CD8-positive, alpha-beta memory T cell (primary cell): ENCODE results near the gene SETD4. TPM values are rescaled to one million over a fixed set of nuclear protein-coding genes. Genes with fewer than 3 reads are reported as not detected.

Experiments used
- CTCF ChIA-PET: fragments of 350-600 bp; sonication (Branson Sonifier 250); formaldehyde crosslinking; loops from one replicate; lab custom pipeline; 2021; ENCODE audit warnings: antibody characterized with exemption; lab: Charles Lee
- POLR2A ChIA-PET: fragments of 350-600 bp; sonication (Branson Sonifier 250); formaldehyde crosslinking; loops from one replicate; lab custom pipeline; 2021; ENCODE audit warnings: antibody characterized with exemption; lab: Charles Lee
- DNase-seq, 5 donors: peaks; one replicate each; pipeline versions ENCODE4 v3.0.0 to v3.0.0-alpha.2; 2020 to 2022; ENCODE audit warnings: mixed read lengths in 1 of 5
- H3K27ac ChIP-seq: one replicate; pipeline ENCODE4 v1.7.0; 2013; ENCODE audit warnings: low read depth, mild to moderate bottlenecking, low read length, moderate library complexity
- H3K27me3 ChIP-seq: 2 replicates; pipeline ENCODE4 v1.7.0; 2013; ENCODE audit warnings: low read length, mild to moderate bottlenecking; ENCODE audit not compliant: insufficient read depth, poor library complexity, severe bottlenecking
- H3K36me3 ChIP-seq: 2 replicates; pipeline ENCODE4 v1.7.0; 2013; ENCODE audit warnings: mild to moderate bottlenecking, low read length, moderate library complexity; ENCODE audit not compliant: insufficient read depth
- H3K4me1 ChIP-seq: 2 replicates; pipeline ENCODE4 v1.7.0; 2013; ENCODE audit warnings: mild to moderate bottlenecking, low read length, moderate library complexity; ENCODE audit not compliant: insufficient read depth
- H3K4me3 ChIP-seq: 2 replicates; pipeline ENCODE4 v1.7.0; 2013; ENCODE audit warnings: mild to moderate bottlenecking, low read length
- H3K9me3 ChIP-seq: 2 replicates; pipeline ENCODE4 v1.7.0; 2013; ENCODE audit warnings: mild to moderate bottlenecking, low read length
- H3K27ac Mint-ChIP-seq, 8 donors: one replicate each; pipeline ENCODE4 v1.8.0; 2020 to 2021; ENCODE audit warnings: mixed read lengths in 8 of 8, mild to moderate bottlenecking in 6 of 8, inconsistent platforms in 3 of 8, moderate library complexity in 3 of 8
- H3K27me3 Mint-ChIP-seq, 2 donors: one replicate each; pipeline ENCODE4 v1.8.0; 2020 to 2021; ENCODE audit warnings: mixed read lengths in 2 of 2, mild to moderate bottlenecking in 1 of 2, moderate library complexity in 1 of 2
- H3K36me3 Mint-ChIP-seq, 3 donors: one replicate each; pipeline ENCODE4 v1.8.0; 2020 to 2021; ENCODE audit warnings: mixed read lengths in 3 of 3, inconsistent platforms in 1 of 3, mild to moderate bottlenecking in 1 of 3
- H3K4me1 Mint-ChIP-seq, 3 donors: one replicate each; pipeline ENCODE4 v1.8.0; 2020 to 2021; ENCODE audit warnings: mixed read lengths in 3 of 3, inconsistent platforms in 1 of 3, mild to moderate bottlenecking in 1 of 3
- H3K4me3 Mint-ChIP-seq, 7 donors: one replicate each; pipeline ENCODE4 v1.8.0; 2020 to 2021; ENCODE audit warnings: mixed read lengths in 7 of 7, mild to moderate bottlenecking in 6 of 7, moderate library complexity in 4 of 7, inconsistent platforms in 2 of 7
- H3K9me3 Mint-ChIP-seq, 5 donors: one replicate each; pipeline ENCODE4 v1.8.0; 2020 to 2022; ENCODE audit warnings: mixed read lengths in 5 of 5, mild to moderate bottlenecking in 3 of 5, moderate library complexity in 2 of 5, inconsistent platforms in 1 of 5
- polyA plus RNA-seq: library from polyadenylated mRNA; unstranded; fragments of 300-500 nt; fragmentation: Illumina TruSeq; gene quantifications from one replicate; pipeline ENCODE4 v1.2.3, GENCODE V29; 2021
- total RNA-seq, 2 experiments: library from RNA; stranded (reverse); gene quantifications; one replicate each; pipeline ENCODE4 v1.2.3, GENCODE V29; 2021

Gene SETD4
- total and polyA plus RNA-seq, 3 experiments from 2014 or later: 8.0 to 20.5 (median 20.2) TPM

DNA sequence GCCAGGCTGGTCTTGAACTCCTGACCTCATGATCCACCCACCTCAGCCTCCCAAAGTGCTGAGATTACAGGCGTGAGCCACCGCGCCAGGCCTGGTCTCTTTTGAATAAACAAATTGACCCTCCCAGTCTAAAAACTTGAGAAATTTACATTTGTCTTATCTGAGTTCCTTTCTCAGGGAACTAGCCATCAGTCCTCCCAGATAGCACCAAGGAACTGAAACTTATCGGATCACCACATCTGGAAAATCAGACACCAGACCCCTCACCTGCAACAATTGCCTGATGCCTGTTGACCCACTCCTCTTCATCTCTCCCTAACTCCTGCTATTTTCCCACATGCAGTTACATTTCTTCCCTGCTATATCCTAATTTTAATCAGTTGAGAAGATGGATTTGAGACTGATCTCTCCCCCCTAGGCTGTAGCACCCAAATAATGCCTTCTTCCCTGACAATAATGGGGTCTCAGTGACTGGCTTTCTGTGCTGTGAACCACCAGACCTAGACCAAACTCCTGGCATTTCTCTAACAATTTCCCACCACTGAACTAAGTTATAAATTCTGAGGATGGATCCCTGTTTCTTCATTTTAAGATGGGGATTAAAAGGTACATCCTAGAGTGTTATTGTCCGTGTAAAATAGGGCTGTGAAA is 8.5 kb upstream of the SETD4 start:
- no peaks in the 10 kb centered on the region for H3K9me3 ChIP-seq
- H3K4me3 ChIP-seq: peak overlapping the region; percentile 78
- Mint-ChIP-seq H3K27me3 (peaks cover 0 to 2% of the 10 kb centered on the region in 2 donors), H3K9me3 (peaks cover 4 to 10% (median 5%) of the 10 kb centered on the region in 5 donors), H3K4me1 (peaks cover 33 to 47% (median 42%) of the 10 kb centered on the region in 3 donors), H3K36me3 (peaks cover 8 to 29% (median 8%) of the 10 kb centered on the region in 3 donors), H3K4me3 (peak overlapping the region in 6 of 7 donors; percentile 83 to 93 (median 89)), H3K27ac (peak overlapping the region in 4 of 8 donors; percentile 26 to 89 (median 69))
- H3K27me3 ChIP-seq: no peaks in the 10 kb centered on the region
- ChIA-PET POLR2A (interaction anchor here (1.4 to 1.6 kb wide), 2 partner anchors 9 to 10 kb away, joined by 3 to 21 read pairs; partner anchors contain the start of gene SETD4), CTCF (interaction anchor here (0.9 to 1.7 kb wide), 5 partner anchors 8 to 1179 kb away, joined by 3 to 14 read pairs (median 4); partner anchors contain the start of gene SETD4)
- H3K4me1 ChIP-seq: peaks cover 23% of the 10 kb centered on the region
- H3K36me3 ChIP-seq: no peaks in the 10 kb centered on the region
- DNase-seq: no peak
- H3K27ac ChIP-seq: no peak overlapping the region

DNA sequence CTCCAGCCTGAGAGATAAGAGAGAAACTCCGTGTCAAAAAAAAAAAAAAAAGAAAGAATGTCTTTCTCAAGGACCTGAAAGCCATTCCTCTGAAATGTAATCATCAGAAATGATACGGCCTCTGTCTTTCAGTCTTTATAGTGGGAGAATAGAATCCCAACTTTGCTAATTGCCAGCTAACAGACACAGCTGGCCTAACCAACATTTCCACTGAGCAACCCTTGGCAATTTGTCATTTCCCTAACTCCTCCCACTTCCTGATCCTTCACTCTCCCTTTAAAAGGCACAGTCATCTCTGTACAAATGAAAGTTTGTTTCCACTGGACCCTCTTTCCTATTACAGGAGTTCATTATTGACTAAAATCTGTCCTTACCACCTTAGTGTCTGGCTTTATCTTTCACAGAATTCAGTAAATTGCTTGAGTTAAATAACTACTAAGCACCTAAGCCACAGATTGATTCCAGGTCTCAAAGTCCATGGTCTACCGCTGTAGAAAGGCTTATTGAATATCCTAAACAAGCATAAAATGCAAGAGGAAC is 5.2 kb upstream of the SETD4 start:
- DNase-seq: no peak
- peaks cover 18 to 24% (median 18%) of the 10 kb centered on the region in 3 donors for H3K4me1 Mint-ChIP-seq
- no peak overlapping the region for H3K27ac ChIP-seq
- H3K36me3 ChIP-seq: no peaks in the 10 kb centered on the region
- H3K4me1 ChIP-seq: peaks cover 11% of the 10 kb centered on the region
- peaks cover 0 to 3% of the 10 kb centered on the region in 2 donors for H3K27me3 Mint-ChIP-seq
- ChIA-PET CTCF (no interaction called here), POLR2A (interaction anchor here (0.6 kb wide), 1 partner anchor 25 kb away, joined by 3 read pairs; no protein-coding TSS in a partner anchor)
- no peak overlapping the region for H3K4me3 ChIP-seq
- H3K9me3 ChIP-seq: no peaks in the 10 kb centered on the region
- no peak overlapping the region for H3K27ac Mint-ChIP-seq
- peak overlapping the region in 1 of 7 donors; percentile 1 for H3K4me3 Mint-ChIP-seq
- H3K9me3 Mint-ChIP-seq: peaks cover 4 to 10% (median 5%) of the 10 kb centered on the region in 5 donors
- H3K27me3 ChIP-seq: no peaks in the 10 kb centered on the region
- peaks cover 0 to 8% (median 4%) of the 10 kb centered on the region in 3 donors for H3K36me3 Mint-ChIP-seq

DNA sequence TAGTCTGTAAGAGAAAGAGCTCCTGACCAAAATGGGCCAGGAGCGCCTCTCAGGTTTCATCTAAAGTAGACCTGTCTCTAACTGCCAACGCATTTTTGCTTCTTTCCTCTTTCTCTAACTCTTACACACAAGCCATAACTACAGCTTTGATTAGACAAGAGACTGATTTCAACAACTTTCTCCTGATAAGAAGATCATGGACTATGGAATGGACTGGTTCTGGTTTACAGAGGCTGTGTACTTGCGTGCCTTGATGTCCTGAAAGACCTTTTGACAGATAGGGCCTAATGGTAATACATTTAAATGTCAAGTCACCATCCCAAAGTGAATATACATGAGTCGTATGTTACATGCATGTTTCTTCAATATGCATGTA is 3.7 kb upstream of the SETD4 start:
- Mint-ChIP-seq H3K4me3 (peak overlapping the region in 2 of 7 donors; percentile 7 to 56), H3K4me1 (peaks cover 11 to 20% (median 14%) of the 10 kb centered on the region in 3 donors), H3K9me3 (peaks cover 2 to 5% (median 4%) of the 10 kb centered on the region in 5 donors), H3K36me3 (peaks cover 0 to 7% (median 7%) of the 10 kb centered on the region in 3 donors), H3K27ac (no peak overlapping the region), H3K27me3 (peaks cover 2 to 3% of the 10 kb centered on the region in 2 donors)
- CTCF ChIA-PET: interaction anchor here (0.6 kb wide), 1 partner anchor 1745 kb away, joined by 3 read pairs; no protein-coding TSS in a partner anchor
- H3K4me1 ChIP-seq: no peaks in the 10 kb centered on the region
- H3K4me3 ChIP-seq: no peak overlapping the region
- no peaks in the 10 kb centered on the region for H3K36me3 ChIP-seq
- POLR2A ChIA-PET: interaction anchor here (0.7 kb wide), 1 partner anchor 1159 kb away, joined by 3 read pairs; no protein-coding TSS in a partner anchor
- H3K9me3 ChIP-seq: no peaks in the 10 kb centered on the region
- DNase-seq: no peak
- H3K27me3 ChIP-seq: no peaks in the 10 kb centered on the region
- H3K27ac ChIP-seq: no peak overlapping the region

DNA sequence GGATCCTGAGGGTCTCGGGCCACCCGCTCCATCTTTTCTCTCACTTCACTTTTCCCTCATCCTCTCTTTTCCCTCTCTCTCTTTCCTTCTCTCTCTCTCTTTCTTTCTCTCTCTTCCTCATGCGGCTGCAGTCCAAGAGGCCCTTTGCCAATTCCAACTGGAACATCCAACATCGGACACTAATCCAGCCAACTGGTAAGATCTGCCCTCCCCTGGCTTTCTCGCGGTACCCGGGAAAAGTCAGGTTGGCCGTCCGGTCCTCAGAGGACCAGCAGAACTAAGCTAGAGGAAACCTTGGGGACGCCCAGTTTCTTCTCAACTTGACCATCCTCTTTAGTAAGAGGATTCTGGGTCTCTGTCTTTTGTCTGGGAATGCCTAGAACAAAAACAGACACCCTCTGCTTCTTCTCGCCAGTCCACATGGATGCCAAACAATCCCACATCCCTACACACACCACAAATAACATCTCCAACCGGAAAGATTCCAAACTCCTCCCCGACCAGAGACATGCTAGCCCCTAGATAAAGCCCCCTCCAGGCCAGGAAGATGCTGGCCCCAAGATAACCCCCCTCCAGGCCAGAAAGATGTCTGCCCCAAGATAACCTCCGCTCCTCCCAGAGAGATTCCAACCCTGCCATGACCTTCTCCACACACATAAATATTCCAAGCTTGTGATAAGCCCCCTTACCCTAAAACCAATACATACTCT is 3.2 kb upstream of the SETD4 start:
- DNase-seq: no peak
- ChIA-PET CTCF (interaction anchor here (0.6 kb wide), 1 partner anchor 1745 kb away, joined by 3 read pairs; no protein-coding TSS in a partner anchor), POLR2A (no interaction called here)
- Mint-ChIP-seq H3K4me3 (peak overlapping the region in 2 of 7 donors; percentile 7 to 59), H3K27ac (peak overlapping the region in 1 of 8 donors; percentile 67), H3K4me1 (peaks cover 11 to 24% (median 11%) of the 10 kb centered on the region in 3 donors), H3K27me3 (peaks cover 2 to 3% of the 10 kb centered on the region in 2 donors), H3K9me3 (no peaks in the 10 kb centered on the region), H3K36me3 (peaks cover 0 to 11% (median 4%) of the 10 kb centered on the region in 3 donors)
- H3K36me3 ChIP-seq: no peaks in the 10 kb centered on the region
- no peaks in the 10 kb centered on the region for H3K27me3 ChIP-seq
- peaks cover 5% of the 10 kb centered on the region for H3K4me1 ChIP-seq
- H3K4me3 ChIP-seq: no peak overlapping the region
- H3K27ac ChIP-seq: no peak overlapping the region
- H3K9me3 ChIP-seq: no peaks in the 10 kb centered on the region

DNA sequence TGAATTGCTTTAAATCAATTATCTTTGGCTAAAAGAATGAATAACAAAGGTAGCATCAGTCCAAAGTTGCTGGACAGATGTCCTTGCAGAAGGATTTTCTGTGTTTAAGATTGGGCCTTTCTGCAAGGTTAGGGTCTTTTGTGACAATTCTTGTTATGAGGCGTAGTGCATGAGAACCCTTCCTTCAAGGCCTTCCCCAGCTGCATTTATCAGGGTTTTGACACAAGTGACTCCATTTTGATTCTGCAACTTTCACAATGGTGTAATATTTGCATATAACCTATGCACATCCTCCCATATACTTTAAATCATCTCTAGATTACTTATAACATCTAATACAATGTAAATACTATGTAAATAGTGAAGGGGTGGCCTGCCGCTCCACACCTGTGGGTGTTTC is 1.1 kb upstream of the SETD4 start:
- ChIA-PET POLR2A (no interaction called here), CTCF (interaction anchor here (2.2 kb wide), 1 partner anchor 51 kb away, joined by 9 read pairs; no protein-coding TSS in a partner anchor)
- Mint-ChIP-seq H3K36me3 (peaks cover 0 to 31% (median 7%) of the 10 kb centered on the region in 3 donors), H3K4me1 (peaks cover 20 to 34% (median 22%) of the 10 kb centered on the region in 3 donors), H3K27me3 (peaks cover 2 to 3% of the 10 kb centered on the region in 2 donors), H3K9me3 (no peaks in the 10 kb centered on the region), H3K27ac (peak overlapping the region in 2 of 8 donors; percentile 6 to 98), H3K4me3 (peak overlapping the region in 6 of 7 donors; percentile 59 to 97 (median 94))
- Histone ChIP-seq H3K27ac (no peak overlapping the region), H3K4me3 (no peak overlapping the region), H3K9me3 (no peaks in the 10 kb centered on the region), H3K36me3 (peaks cover 12% of the 10 kb centered on the region), H3K4me1 (peaks cover 10% of the 10 kb centered on the region), H3K27me3 (no peaks in the 10 kb centered on the region)
- no peak for DNase-seq

DNA sequence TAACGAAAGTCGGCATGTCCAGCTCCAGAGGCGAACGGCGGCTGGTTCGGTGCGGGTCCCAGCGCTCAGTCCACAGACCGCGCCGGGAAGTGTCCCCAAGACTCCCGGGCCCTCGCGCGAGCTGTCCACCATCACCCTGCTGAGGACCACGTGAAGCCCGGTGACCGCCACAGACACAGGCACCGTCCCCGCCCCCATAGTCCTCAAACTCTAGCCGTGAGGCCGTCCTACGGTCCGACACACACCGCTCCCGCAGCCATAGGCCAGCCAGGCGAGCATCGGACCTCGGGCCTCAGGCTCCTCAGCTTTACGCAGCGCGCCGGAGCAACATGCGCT is 535 bp downstream of the SETD4 start:
- DNase-seq: peak in 1 of 5 donors; percentile 4
- Mint-ChIP-seq H3K4me1 (peaks cover 22 to 35% (median 29%) of the 10 kb centered on the region in 3 donors), H3K9me3 (no peaks in the 10 kb centered on the region), H3K27me3 (peaks cover 2 to 3% of the 10 kb centered on the region in 2 donors), H3K36me3 (peaks cover 0 to 47% (median 15%) of the 10 kb centered on the region in 3 donors), H3K27ac (peak overlapping the region; percentile 95 to 99 (median 98)), H3K4me3 (peak overlapping the region; percentile 93 to 97 (median 97))
- Histone ChIP-seq H3K27ac (peak overlapping the region; percentile 83), H3K4me3 (peak overlapping the region; percentile 95), H3K9me3 (no peaks in the 10 kb centered on the region), H3K36me3 (peaks cover 29% of the 10 kb centered on the region), H3K27me3 (no peaks in the 10 kb centered on the region), H3K4me1 (peaks cover 10% of the 10 kb centered on the region)
- ChIA-PET CTCF (interaction anchor here (0.6 to 2.2 kb wide), 5 partner anchors 10 to 151 kb away, joined by 3 to 14 read pairs (median 4); partner anchors contain the start of gene CBR1), POLR2A (interaction anchor here (0.6 to 2.1 kb wide), 6 partner anchors 10 to 227 kb away, joined by 3 to 21 read pairs (median 3); partner anchors contain the start of gene CBR1)

DNA sequence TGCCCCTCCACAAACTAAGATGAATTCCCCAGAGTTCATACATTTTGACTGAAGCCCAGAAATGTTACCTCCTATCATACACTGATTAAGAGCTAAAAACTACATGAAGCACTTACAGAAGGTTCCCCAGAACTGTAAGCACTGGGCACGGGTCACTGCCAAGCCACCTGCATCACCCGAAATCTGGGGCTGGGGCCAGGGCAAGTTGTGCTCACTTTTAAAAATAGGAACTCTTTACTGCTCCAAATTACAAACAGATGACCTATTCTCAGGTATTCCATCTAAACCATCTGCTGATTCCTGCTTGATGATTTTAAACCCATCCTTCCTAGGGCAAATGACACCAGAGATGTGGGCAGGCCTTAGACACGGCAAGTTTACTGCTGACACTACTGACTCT is 4.8 kb downstream of the SETD4 start:
- Histone ChIP-seq H3K36me3 (peaks cover 38% of the 10 kb centered on the region), H3K4me1 (peaks cover 10% of the 10 kb centered on the region), H3K27me3 (no peaks in the 10 kb centered on the region), H3K27ac (no peak overlapping the region), H3K4me3 (no peak overlapping the region), H3K9me3 (no peaks in the 10 kb centered on the region)
- Mint-ChIP-seq H3K9me3 (no peaks in the 10 kb centered on the region), H3K27me3 (peaks cover 0 to 2% of the 10 kb centered on the region in 2 donors), H3K36me3 (peaks cover 9 to 78% (median 20%) of the 10 kb centered on the region in 3 donors), H3K4me1 (peaks cover 20 to 33% (median 24%) of the 10 kb centered on the region in 3 donors), H3K27ac (peak overlapping the region in 1 of 8 donors; percentile 69), H3K4me3 (peak overlapping the region in 1 of 7 donors; percentile 60)
- ChIA-PET CTCF (interaction anchor here (0.8 kb wide), 1 partner anchor 15 kb away, joined by 3 read pairs; no protein-coding TSS in a partner anchor), POLR2A (no interaction called here)
- DNase-seq: no peak
